ENCODE results near the gene FBXO3. TPM values are rescaled to one million over a fixed set of nuclear protein-coding genes. Genes with fewer than 3 reads are reported as not detected.

The FBXO3 gene
- total RNA-seq, 1 donor from 2014 or later: 28.7 TPM

- H3K9me3 Mint-ChIP-seq: no peaks in the 10 kb centered on the region
- H3K36me3 Mint-ChIP-seq: peaks cover 28% of the 10 kb centered on the region
- DNase-seq (ENCODE audit: low spot score in 2 of 2, unreplicated experiment in 2 of 2): no peak
- no peak overlapping the region for H3K4me3 Mint-ChIP-seq
- H3K4me1 Mint-ChIP-seq: peaks cover 21% of the 10 kb centered on the region
- H3K27ac Mint-ChIP-seq: no peak overlapping the region
- TF ChIP-seq CTCF (IDR thresholded peaks at IDR 0.05; ENCODE audit: unreplicated experiment): no peak
- peaks cover 8% of the 10 kb centered on the region for H3K27me3 Mint-ChIP-seq (ENCODE audit: low read depth)
Measured at GRCh38 chr11:33770236-33770635, 4.1 kb downstream of the FBXO3 start.

- no peaks in the 10 kb centered on the region for H3K9me3 Mint-ChIP-seq
- no peak overlapping the region for H3K4me3 Mint-ChIP-seq
- H3K27me3 Mint-ChIP-seq (ENCODE audit: low read depth): peaks cover under 1% of the 10 kb centered on the region
- no peak for DNase-seq (ENCODE audit: low spot score in 2 of 2, unreplicated experiment in 2 of 2)
- H3K36me3 Mint-ChIP-seq: peaks cover 33% of the 10 kb centered on the region
- H3K27ac Mint-ChIP-seq: no peak overlapping the region
- TF ChIP-seq CTCF (IDR thresholded peaks at IDR 0.05; ENCODE audit: unreplicated experiment): no peak
- peaks cover 19% of the 10 kb centered on the region for H3K4me1 Mint-ChIP-seq
Measured at GRCh38 chr11:33769542-33769941, 4.8 kb downstream of the FBXO3 start.

GRCh38 chr11:33767624-33768023, 6.7 kb downstream of the FBXO3 start:
- TF ChIP-seq CTCF (IDR thresholded peaks at IDR 0.05; ENCODE audit: unreplicated experiment): no peak
- H3K9me3 Mint-ChIP-seq: peaks cover 14% of the 10 kb centered on the region
- peaks cover 11% of the 10 kb centered on the region for H3K4me1 Mint-ChIP-seq
- H3K27ac Mint-ChIP-seq: no peak overlapping the region
- no peaks in the 10 kb centered on the region for H3K27me3 Mint-ChIP-seq (ENCODE audit: low read depth)
- H3K36me3 Mint-ChIP-seq: peaks cover 47% of the 10 kb centered on the region
- DNase-seq (ENCODE audit: low spot score in 2 of 2, unreplicated experiment in 2 of 2): no peak
- no peak overlapping the region for H3K4me3 Mint-ChIP-seq

GRCh38 chr11:33766085-33766484, 8.2 kb downstream of the FBXO3 start:
- DNase-seq (ENCODE audit: low spot score in 2 of 2, unreplicated experiment in 2 of 2): no peak
- Mint-ChIP-seq H3K27ac (no peak overlapping the region), H3K9me3 (peaks cover 14% of the 10 kb centered on the region), H3K4me3 (no peak overlapping the region), H3K4me1 (no peaks in the 10 kb centered on the region), H3K27me3 (ENCODE audit: low read depth) (no peaks in the 10 kb centered on the region), H3K36me3 (peaks cover 59% of the 10 kb centered on the region)
- no peak for TF ChIP-seq CTCF (IDR thresholded peaks at IDR 0.05; ENCODE audit: unreplicated experiment)

GRCh38 chr11:33761471-33761870, 12.8 kb downstream of the FBXO3 start:
- H3K36me3 Mint-ChIP-seq: peaks cover 73% of the 10 kb centered on the region
- no peak overlapping the region for H3K27ac Mint-ChIP-seq
- TF ChIP-seq CTCF (IDR thresholded peaks at IDR 0.05; ENCODE audit: unreplicated experiment): no peak
- no peaks in the 10 kb centered on the region for H3K27me3 Mint-ChIP-seq (ENCODE audit: low read depth)
- no peak overlapping the region for H3K4me3 Mint-ChIP-seq
- no peak for DNase-seq (ENCODE audit: low spot score in 2 of 2, unreplicated experiment in 2 of 2)
- H3K9me3 Mint-ChIP-seq: peaks cover 26% of the 10 kb centered on the region
- no peaks in the 10 kb centered on the region for H3K4me1 Mint-ChIP-seq
